HEK293T (cell line): ENCODE measurements around the gene CST9L.

Source experiments
- CTCF ChIA-PET: fragments of 350-600 bp; formaldehyde crosslinking; extraction: SDS; loops from one replicate; lab custom pipeline; 2021; ENCODE audit warnings: antibody characterized with exemption, inconsistent platforms; lab: Yijun Ruan, JAX
- POLR2A ChIA-PET: fragments of 350-600 bp; formaldehyde crosslinking; extraction: SDS; loops from one replicate; lab custom pipeline; 2020; ENCODE audit warnings: antibody characterized with exemption, inconsistent platforms; lab: Yijun Ruan, JAX
- DNase-seq: peaks from one replicate; pipeline ENCODE4 v3.0.0; 2012; ENCODE audit warnings: mixed read lengths; ENCODE audit errors: extremely low spot score
- ARNT ChIP-seq: fragments of 450-650 bp; IDR thresholded peaks from 2 replicates; pipeline ENCODE4 v1.6.1; 2017; ENCODE audit warnings: mild to moderate bottlenecking
- BHLHE40 ChIP-seq: fragments of 450-650 bp; IDR thresholded peaks from 2 replicates; pipeline ENCODE4 v1.6.1; 2016; ENCODE audit warnings: mild to moderate bottlenecking, moderate library complexity, borderline replicate concordance
- CTBP1 ChIP-seq: fragments of 450-650 bp; IDR thresholded peaks from 2 replicates; pipeline ENCODE4 v1.6.1; 2016; ENCODE audit warnings: borderline replicate concordance
- ELF4 ChIP-seq: fragments of 450-650 bp; IDR thresholded peaks from 2 replicates; pipeline ENCODE4 v1.6.1; 2017; ENCODE audit warnings: antibody characterized with exemption
- FOXA1 ChIP-seq: fragments of 450-650 bp; IDR thresholded peaks from 2 replicates; pipeline ENCODE4 v1.6.1; 2016; ENCODE audit warnings: mild to moderate bottlenecking
- FOXK2 ChIP-seq: fragments of 450-650 bp; IDR thresholded peaks from 2 replicates; pipeline ENCODE4 v1.6.1; 2016; ENCODE audit warnings: mild to moderate bottlenecking
- FOXM1 ChIP-seq: fragments of 450-650 bp; IDR thresholded peaks from 2 replicates; pipeline ENCODE4 v1.6.1; 2017; ENCODE audit warnings: mild to moderate bottlenecking, borderline replicate concordance
- HDGF ChIP-seq: fragments of 450-650 bp; IDR thresholded peaks from 2 replicates; pipeline ENCODE4 v1.6.1; 2017; ENCODE audit warnings: antibody characterized with exemption, borderline replicate concordance
- L3MBTL2 ChIP-seq: fragments of 450-650 bp; conservative IDR thresholded peaks from 2 replicates; pipeline ENCODE4 v1.6.1; 2016; ENCODE audit warnings: mild to moderate bottlenecking
- LEF1 ChIP-seq: fragments of 450-650 bp; IDR thresholded peaks from 2 replicates; pipeline ENCODE4 v1.6.1; 2017; ENCODE audit warnings: mild to moderate bottlenecking, borderline replicate concordance
- NFRKB ChIP-seq: fragments of 450-650 bp; IDR thresholded peaks from 2 replicates; pipeline ENCODE4 v1.6.1; 2016; ENCODE audit warnings: mild to moderate bottlenecking, moderate library complexity
- SP1 ChIP-seq: fragments of 450-650 bp; IDR thresholded peaks from 2 replicates; pipeline ENCODE4 v1.6.1; 2017
- SUZ12 ChIP-seq: fragments of 450-650 bp; IDR thresholded peaks from 2 replicates; pipeline ENCODE4 v1.6.1; 2016; ENCODE audit warnings: mild to moderate bottlenecking
- TARDBP ChIP-seq: fragments of 450-650 bp; IDR thresholded peaks from 2 replicates; pipeline ENCODE4 v1.6.1; 2016
- ZNF384 ChIP-seq: fragments of 450-650 bp; IDR thresholded peaks from 2 replicates; pipeline ENCODE4 v1.6.1; 2016
- TF ChIP-seq, protein P1 (sequence below): fragments of 450-650 bp; IDR thresholded peaks from 2 replicates; pipeline ENCODE4 v1.6.1; 2016

Gene CST9L

DNA sequence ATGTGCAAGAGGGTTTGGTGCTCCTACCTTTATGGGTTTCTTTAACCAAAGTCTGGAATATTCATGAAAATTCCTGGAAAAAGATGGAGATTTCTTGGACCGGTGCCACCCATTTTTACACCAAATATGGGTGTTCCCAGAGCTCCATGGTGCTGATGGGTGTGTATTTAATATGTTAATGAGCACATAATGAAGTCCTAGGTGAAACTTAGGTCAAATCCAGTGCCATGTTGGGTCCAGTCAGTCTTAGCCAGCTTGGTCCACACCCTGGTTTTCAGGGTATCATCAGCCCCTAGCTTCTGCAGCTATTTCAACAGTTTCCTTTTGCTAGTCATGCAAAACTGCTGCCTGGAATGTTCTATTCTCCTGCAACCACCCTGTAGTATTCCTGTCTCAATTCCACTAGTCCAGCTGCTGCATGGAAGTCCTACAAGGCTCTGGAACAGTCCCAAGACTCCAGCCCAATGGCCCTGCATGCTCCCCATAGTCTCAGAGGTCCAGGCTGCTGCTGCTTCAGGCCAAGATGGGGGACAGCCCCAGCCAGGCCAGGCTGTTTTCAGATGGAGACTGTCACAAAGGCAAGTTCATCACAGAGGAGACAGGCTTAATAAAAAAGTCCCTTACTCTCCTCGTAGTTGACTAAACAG lies 31.8 kb downstream of the CST9L start:
- ChIA-PET POLR2A (no interaction called here), CTCF (no interaction called here)
- TF ChIP-seq LEF1 (no peak), NFRKB (no peak)
- no peak for DNase-seq

DNA sequence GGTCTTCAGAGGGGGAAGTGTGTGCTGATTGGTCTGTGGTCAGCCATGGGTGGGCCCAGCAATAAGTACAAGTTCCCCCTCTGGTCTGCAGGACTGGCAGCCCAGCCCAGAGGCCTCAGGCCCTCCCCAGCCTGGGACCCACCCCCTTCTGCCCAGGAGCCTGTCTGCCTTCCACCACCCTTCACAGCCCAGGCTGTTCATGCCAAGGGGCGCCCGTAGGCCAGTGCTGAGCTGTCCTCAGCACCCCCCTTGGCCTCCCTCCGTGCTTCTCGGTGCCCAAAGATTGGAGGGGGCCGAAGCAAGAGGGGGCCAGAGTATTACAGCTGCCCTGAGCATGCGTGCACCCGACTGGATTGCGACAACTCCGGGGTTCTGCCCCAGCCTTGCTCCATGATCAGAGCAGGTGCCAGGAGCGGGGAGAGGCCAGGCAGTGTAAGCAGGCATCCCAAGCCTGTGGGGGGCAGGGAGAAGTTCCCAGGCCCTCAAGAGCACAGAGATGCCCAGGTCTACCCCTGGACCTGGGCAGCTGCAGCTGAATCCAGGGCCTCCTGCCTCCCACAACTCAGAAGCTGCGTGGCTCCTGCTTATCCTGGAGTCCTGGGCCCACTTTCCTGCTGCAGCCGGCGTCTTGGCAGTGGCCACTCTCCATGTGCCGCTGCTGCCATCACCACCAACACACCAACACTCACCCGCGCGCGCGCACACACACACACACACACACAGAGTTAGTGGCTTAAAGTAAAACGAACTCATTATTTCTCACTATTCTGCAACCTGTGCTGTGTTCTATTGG lies 33.3 kb downstream of the CST9L start:
- TF ChIP-seq HDGF (no peak), FOXM1 (no peak), ELF4 (no peak), TARDBP (no peak), BHLHE40 (no peak), ZNF384 (no peak), SP1 (no peak), SUZ12 (no peak), L3MBTL2 (no peak), NFRKB (no peak), FOXK2 (no peak), FOXA1 (no peak), LEF1 (no peak), ARNT (no peak), CTBP1 (no peak)
- TF ChIP-seq, protein P1, sequence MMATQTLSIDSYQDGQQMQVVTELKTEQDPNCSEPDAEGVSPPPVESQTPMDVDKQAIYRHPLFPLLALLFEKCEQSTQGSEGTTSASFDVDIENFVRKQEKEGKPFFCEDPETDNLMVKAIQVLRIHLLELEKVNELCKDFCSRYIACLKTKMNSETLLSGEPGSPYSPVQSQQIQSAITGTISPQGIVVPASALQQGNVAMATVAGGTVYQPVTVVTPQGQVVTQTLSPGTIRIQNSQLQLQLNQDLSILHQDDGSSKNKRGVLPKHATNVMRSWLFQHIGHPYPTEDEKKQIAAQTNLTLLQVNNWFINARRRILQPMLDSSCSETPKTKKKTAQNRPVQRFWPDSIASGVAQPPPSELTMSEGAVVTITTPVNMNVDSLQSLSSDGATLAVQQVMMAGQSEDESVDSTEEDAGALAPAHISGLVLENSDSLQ = no peak
- CTCF ChIA-PET = no interaction called here
- POLR2A ChIA-PET = no interaction called here
- no peak for DNase-seq

DNA sequence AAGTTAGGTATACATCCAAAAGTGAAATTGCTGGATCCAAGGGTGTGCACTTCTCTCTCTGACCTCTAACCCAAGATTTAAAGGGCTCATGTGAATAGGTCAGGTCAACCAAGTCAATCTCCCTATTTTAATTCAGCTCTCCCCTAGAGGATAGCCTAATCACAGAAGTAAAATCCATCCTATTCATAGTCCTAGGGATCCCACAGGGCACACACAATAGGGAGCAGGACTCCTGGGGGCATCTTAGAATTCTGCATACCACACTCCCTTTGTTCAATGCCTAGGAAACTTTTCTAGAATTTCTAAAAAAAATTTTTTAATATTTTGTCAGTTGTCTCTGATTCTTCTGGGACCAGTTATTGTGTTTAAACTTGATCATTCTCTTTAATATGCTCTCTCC lies 35.1 kb downstream of the CST9L start:
- DNase-seq = no peak
- CTCF ChIA-PET = no interaction called here
- TF ChIP-seq L3MBTL2 = no peak
- no peak for TF ChIP-seq TARDBP
- TF ChIP-seq FOXK2 = no peak
- TF ChIP-seq SUZ12 = no peak
- no peak for TF ChIP-seq SP1
- TF ChIP-seq HDGF = no peak
- no peak for TF ChIP-seq LEF1
- TF ChIP-seq, protein P1 = no peak
- POLR2A ChIA-PET = no interaction called here

DNA sequence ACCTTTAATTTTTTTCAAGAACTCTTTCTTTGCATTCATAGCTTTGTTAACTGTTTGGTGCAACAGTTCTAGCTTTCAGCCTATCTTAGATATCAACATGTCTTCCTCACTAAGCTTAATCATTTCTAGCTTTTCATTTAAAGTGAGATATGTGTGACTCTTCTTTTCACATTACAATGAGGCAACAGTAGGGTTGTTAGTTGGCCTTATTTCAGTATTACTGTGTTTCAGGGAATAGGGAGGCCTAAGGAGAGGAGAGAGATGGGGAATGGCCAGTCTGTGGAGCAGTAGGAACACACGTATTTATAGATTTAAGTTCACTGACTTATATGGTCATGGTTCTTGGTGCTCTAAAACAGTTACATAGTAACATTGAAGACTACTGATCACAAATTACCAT lies 35.8 kb downstream of the CST9L start:
- TF ChIP-seq TARDBP = no peak
- no peak for TF ChIP-seq HDGF
- no peak for TF ChIP-seq SP1
- TF ChIP-seq, protein P1 = no peak
- TF ChIP-seq NFRKB = no peak
- no peak for TF ChIP-seq FOXA1
- TF ChIP-seq FOXM1 = no peak
- no peak for TF ChIP-seq ELF4
- TF ChIP-seq L3MBTL2 = no peak
- TF ChIP-seq ARNT = no peak
- no peak for TF ChIP-seq ZNF384
- no peak for TF ChIP-seq FOXK2
- no peak for TF ChIP-seq LEF1
- TF ChIP-seq SUZ12 = no peak
- CTCF ChIA-PET = no interaction called here
- POLR2A ChIA-PET = no interaction called here

DNA sequence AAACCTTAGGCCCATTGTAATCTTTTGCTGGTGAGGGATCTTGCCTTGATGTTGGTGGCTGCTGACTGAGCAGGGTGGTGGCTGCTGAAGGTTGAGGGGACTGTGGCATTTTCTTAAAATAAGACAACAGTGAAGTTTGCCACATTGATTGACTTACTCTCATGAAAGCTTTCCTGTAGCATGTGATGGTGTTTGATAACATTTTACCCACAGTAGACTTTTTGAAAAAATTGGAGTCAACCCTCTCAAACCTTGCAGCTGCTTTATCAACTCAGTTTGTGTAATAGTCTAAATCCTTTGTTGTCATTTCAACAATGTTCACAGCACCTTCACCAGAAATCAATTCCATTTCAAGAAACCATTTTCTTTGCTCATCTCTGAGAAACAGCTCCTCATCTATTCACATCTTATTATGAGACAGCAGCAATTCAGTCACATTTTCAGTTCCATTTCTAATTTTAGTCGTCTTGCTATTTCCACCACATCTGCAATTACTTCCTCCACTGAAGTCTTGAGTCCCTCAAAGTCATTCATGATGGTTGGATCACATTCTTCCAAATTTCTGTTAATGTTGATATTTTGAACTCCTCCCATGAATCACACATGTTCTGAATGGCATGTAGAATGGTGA lies 37.2 kb downstream of the CST9L start:
- CTCF ChIA-PET = no interaction called here
- TF ChIP-seq L3MBTL2 = no peak
- DNase-seq = no peak
- POLR2A ChIA-PET = no interaction called here

More for the DNA sequence above, 35.8 kb downstream of the CST9L start:
- no peak for DNase-seq

DNA sequence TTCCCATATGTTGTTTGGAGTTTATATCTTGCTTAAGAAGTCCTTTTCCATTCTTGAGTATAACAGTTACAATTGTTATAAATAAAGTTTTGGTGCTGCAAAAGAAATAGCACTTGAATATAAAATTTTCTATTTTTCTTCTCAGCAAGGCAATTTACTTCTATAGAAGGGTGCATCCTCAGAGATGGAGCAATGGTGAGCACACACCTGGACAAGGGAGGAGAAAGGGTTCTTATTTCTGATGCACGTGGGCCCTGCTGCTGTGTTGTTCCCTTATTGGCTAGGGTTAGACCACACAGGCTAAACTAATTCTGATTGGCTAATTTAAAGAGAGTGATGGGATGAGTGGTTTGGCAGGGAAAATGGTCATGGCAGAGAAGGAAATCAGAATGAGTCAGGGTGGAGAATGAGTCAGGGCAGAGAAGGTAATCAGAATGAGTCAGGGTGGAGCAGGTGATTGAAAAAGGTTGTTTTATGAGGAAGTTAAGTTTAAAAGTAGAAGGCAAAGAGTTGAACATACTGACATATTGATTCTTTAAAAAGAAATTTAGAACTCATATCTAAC lies 39.3 kb downstream of the CST9L start:
- CTCF ChIA-PET = no interaction called here
- no peak for TF ChIP-seq HDGF
- TF ChIP-seq FOXA1 = no peak
- TF ChIP-seq, protein P1 = no peak
- TF ChIP-seq SUZ12 = no peak
- TF ChIP-seq FOXM1 = no peak
- no peak for TF ChIP-seq LEF1
- TF ChIP-seq CTBP1 = no peak
- no peak for TF ChIP-seq TARDBP
- no peak for TF ChIP-seq FOXK2
- TF ChIP-seq BHLHE40 = no peak
- no peak for TF ChIP-seq SP1
- TF ChIP-seq ZNF384 = no peak
- no peak for TF ChIP-seq ELF4
- no peak for TF ChIP-seq L3MBTL2
- no peak for TF ChIP-seq NFRKB
- TF ChIP-seq ARNT = no peak
- POLR2A ChIA-PET = no interaction called here
- DNase-seq = no peak
